HCT116 (cell line): ENCODE results near the gene ODF2L. TPM values are rescaled to one million over a fixed set of nuclear protein-coding genes. Genes with fewer than 3 reads are reported as not detected.

Experiments used
- ATAC-seq: fragments of 200-7000 bp; cut with Tn5 transposase; 2 replicates; pipeline ENCODE4 v1.9.1; 2020; ENCODE audit warnings: mild to moderate bottlenecking, moderate library complexity
- BruUV-seq: library from RNA; stranded (reverse); fragments of 400-500 nt; replicated peaks from 2 replicates; lab custom pipeline; 2021; lab: Mats Ljungman, UMichigan
- CTCF ChIA-PET: fragments of 300-600 bp; sonication (Branson Sonifier 250); formaldehyde crosslinking; loops from one replicate; lab custom pipeline; 2021; ENCODE audit warnings: antibody characterized with exemption; lab: Charles Lee
- POLR2A ChIA-PET: fragments of 300-600, 350-600 bp; sonication (Branson Sonifier 250); formaldehyde crosslinking; loops from one replicate; lab custom pipeline; 2021; ENCODE audit warnings: antibody characterized with exemption; lab: Charles Lee
- RAD21 ChIA-PET, 2 experiments: fragments of 300-600 bp; sonication (Branson Sonifier 250); formaldehyde crosslinking; loops; one replicate each; lab custom pipeline; 2023; ENCODE audit warnings: low total read pairs in 2 of 2; ENCODE audit not compliant: uncharacterized antibody in 2 of 2, unreplicated experiment in 2 of 2, low non-redundant PET in 1 of 2; lab: Charles Lee
- DNase-seq: peaks from one replicate; pipeline ENCODE4 v3.0.0-alpha.2; 2010; ENCODE audit warnings: low read depth, low spot score
- H2AFZ ChIP-seq: fragments of 200-600 bp; shearing (Covaris generic), sonication (generic); 2 replicates; pipeline ENCODE4 v1.6.1; 2017; ENCODE audit warnings: low read depth, mixed run types, mixed read lengths, antibody characterized with exemption, low read length; ENCODE audit not compliant: poor library complexity, severe bottlenecking
- H3K27ac ChIP-seq: 2 replicates; pipeline ENCODE4 v1.5.1; 2012; ENCODE audit warnings: low read depth, low read length
- H3K27me3 ChIP-seq: fragments of 200-600 bp; sonication (generic); 2 replicates; pipeline ENCODE4 v1.6.1; 2016; ENCODE audit warnings: mixed run types, low read length, mixed read lengths; ENCODE audit not compliant: insufficient read depth
- H3K36me3 ChIP-seq, 2 experiments: fragments of 200-500 bp in 1 of 2; fragments of 200-600 bp in 1 of 2; sonication (Bioruptor generic) in 1 of 2; sonication (generic) in 1 of 2; 2 replicates each; pipeline versions ENCODE4 v1.5.1 to v1.6.1; 2014 to 2016; ENCODE audit warnings: low read length in 2 of 2, inconsistent platforms in 1 of 2, mixed read lengths in 1 of 2, mixed run types in 1 of 2; ENCODE audit not compliant: insufficient read depth in 2 of 2, control insufficient read depth in 1 of 2
- H3K4me1 ChIP-seq, 2 experiments: fragments of 200-600 bp in 1 of 2; sonication (generic) in 1 of 2; 2 replicates each; pipeline versions ENCODE4 v1.5.1 to v1.6.1; 2012 to 2017; ENCODE audit warnings: low read length in 2 of 2, inconsistent platforms in 1 of 2, mild to moderate bottlenecking in 1 of 2, mixed read lengths in 1 of 2, mixed run types in 1 of 2, moderate library complexity in 1 of 2; ENCODE audit not compliant: insufficient read depth in 2 of 2, control insufficient read depth in 1 of 2
- H3K4me2 ChIP-seq: fragments of 200-600 bp; sonication (generic); 2 replicates; pipeline ENCODE4 v1.6.1; 2017; ENCODE audit warnings: mixed run types, low read length, mixed read lengths
- H3K4me3 ChIP-seq, 2 experiments: fragments of 200-600 bp in 1 of 2; sonication (generic) in 1 of 2; replicated peaks in 1 of 2; 2 replicates each; pipeline ENCODE4 v1.5.1; 2011 to 2016; ENCODE audit warnings: low read length in 2 of 2, control low read depth in 1 of 2, low read depth in 1 of 2, mild to moderate bottlenecking in 1 of 2, mixed read lengths in 1 of 2, mixed run types in 1 of 2
- H3K79me2 ChIP-seq: fragments of 200-600 bp; sonication (generic); 2 replicates; pipeline ENCODE4 v1.6.1; 2017; ENCODE audit warnings: mild to moderate bottlenecking, mixed run types, low read length, moderate library complexity, mixed read lengths; ENCODE audit not compliant: insufficient read depth
- H3K9ac ChIP-seq: fragments of 200-600 bp; sonication (generic); 2 replicates; pipeline ENCODE4 v1.6.1; 2016; ENCODE audit warnings: low read length, mixed read lengths
- H3K9me2 ChIP-seq: fragments of 200-600 bp; sonication (generic), shearing (Covaris generic); 2 replicates; pipeline ENCODE4 v1.6.1; 2017; ENCODE audit warnings: mixed run types, mild to moderate bottlenecking, moderate library complexity; ENCODE audit not compliant: insufficient read depth
- H3K9me3 ChIP-seq, 2 experiments: fragments of 200-500 bp in 1 of 2; fragments of 200-600 bp in 1 of 2; sonication (Bioruptor generic) in 1 of 2; sonication (generic) in 1 of 2; 2 replicates each; pipeline ENCODE4 v1.6.1; 2014 to 2017; ENCODE audit warnings: low read length in 2 of 2, mixed read lengths in 2 of 2, inconsistent platforms in 1 of 2, low read depth in 1 of 2, mild to moderate bottlenecking in 1 of 2, mixed run types in 1 of 2, moderate library complexity in 1 of 2; ENCODE audit not compliant: control insufficient read depth in 1 of 2, insufficient read depth in 1 of 2
- H4K20me1 ChIP-seq: fragments of 200-600 bp; sonication (generic), shearing (Covaris generic); 2 replicates; pipeline ENCODE4 v1.6.1; 2017; ENCODE audit warnings: mixed run types, mild to moderate bottlenecking, moderate library complexity; ENCODE audit not compliant: insufficient read depth
- ATF3 ChIP-seq: IDR thresholded peaks from 2 replicates; pipeline ENCODE4 v1.6.1; 2012
- CEBPB ChIP-seq: IDR thresholded peaks from 2 replicates; pipeline ENCODE4 v1.6.1; 2012; ENCODE audit warnings: low read depth
- ELF1 ChIP-seq: IDR thresholded peaks from 2 replicates; pipeline ENCODE4 v1.6.1; 2012; ENCODE audit warnings: low read depth, borderline replicate concordance
- JUND ChIP-seq: IDR thresholded peaks from 2 replicates; pipeline ENCODE4 v1.6.1; 2012
- MAX ChIP-seq: IDR thresholded peaks from 2 replicates; pipeline ENCODE4 v1.6.1; 2012
- POLR2A ChIP-seq: IDR thresholded peaks from 2 replicates; pipeline ENCODE4 v1.7.0; 2011; ENCODE audit warnings: borderline replicate concordance; ENCODE audit not compliant: insufficient read depth, insufficient read length; ENCODE audit errors: extremely low read depth
- RAD21 ChIP-seq: IDR thresholded peaks from 2 replicates; pipeline ENCODE4 v1.6.1; 2012; ENCODE audit warnings: low read depth, mild to moderate bottlenecking
- SIN3A ChIP-seq: IDR thresholded peaks from 2 replicates; pipeline ENCODE4 v1.6.1; 2012; ENCODE audit warnings: low read depth
- TCF7L2 ChIP-seq: IDR thresholded peaks from 2 replicates; pipeline ENCODE4 v1.7.0; 2011; ENCODE audit warnings: borderline replicate concordance, inconsistent platforms; ENCODE audit not compliant: insufficient read depth, insufficient read length; ENCODE audit errors: extremely low read depth
- YY1 ChIP-seq: IDR thresholded peaks from 2 replicates; pipeline ENCODE4 v1.6.1; 2011; ENCODE audit warnings: low read length, low read depth, moderate library complexity, mild to moderate bottlenecking; ENCODE audit not compliant: insufficient replicate concordance; ENCODE audit errors: extremely low read depth
- ZNF274 ChIP-seq: fragments of 200-500 bp; sonication (Bioruptor generic); IDR thresholded peaks from 2 replicates; pipeline ENCODE4 v1.6.1; 2014; ENCODE audit warnings: mild to moderate bottlenecking, low read depth, low read length, inconsistent platforms
- intact Hi-C: fragments of 100-400 bp; cut with micrococcal nuclease; formaldehyde crosslinking; loops from 2 replicates; pipeline ENCODE4 v1.10.0; 2022
- total RNA-seq: library from RNA; stranded (reverse); gene quantifications from one replicate; pipeline ENCODE4 v1.2.1, GENCODE V29; 2021; ENCODE audit not compliant: unreplicated experiment
- TF ChIP-seq, protein P1 (sequence below): IDR thresholded peaks from 2 replicates; pipeline ENCODE4 v1.6.1; 2011; ENCODE audit warnings: mild to moderate bottlenecking, low read length, moderate library complexity; ENCODE audit not compliant: insufficient replicate concordance; ENCODE audit errors: extremely low read depth
- TF ChIP-seq, protein P2 (sequence below): IDR thresholded peaks from 2 replicates; pipeline ENCODE4 v1.6.1; 2012; ENCODE audit warnings: low read depth

Gene ODF2L
- total RNA-seq, 1 experiment from 2014 or later: 33.7 TPM

DNA sequence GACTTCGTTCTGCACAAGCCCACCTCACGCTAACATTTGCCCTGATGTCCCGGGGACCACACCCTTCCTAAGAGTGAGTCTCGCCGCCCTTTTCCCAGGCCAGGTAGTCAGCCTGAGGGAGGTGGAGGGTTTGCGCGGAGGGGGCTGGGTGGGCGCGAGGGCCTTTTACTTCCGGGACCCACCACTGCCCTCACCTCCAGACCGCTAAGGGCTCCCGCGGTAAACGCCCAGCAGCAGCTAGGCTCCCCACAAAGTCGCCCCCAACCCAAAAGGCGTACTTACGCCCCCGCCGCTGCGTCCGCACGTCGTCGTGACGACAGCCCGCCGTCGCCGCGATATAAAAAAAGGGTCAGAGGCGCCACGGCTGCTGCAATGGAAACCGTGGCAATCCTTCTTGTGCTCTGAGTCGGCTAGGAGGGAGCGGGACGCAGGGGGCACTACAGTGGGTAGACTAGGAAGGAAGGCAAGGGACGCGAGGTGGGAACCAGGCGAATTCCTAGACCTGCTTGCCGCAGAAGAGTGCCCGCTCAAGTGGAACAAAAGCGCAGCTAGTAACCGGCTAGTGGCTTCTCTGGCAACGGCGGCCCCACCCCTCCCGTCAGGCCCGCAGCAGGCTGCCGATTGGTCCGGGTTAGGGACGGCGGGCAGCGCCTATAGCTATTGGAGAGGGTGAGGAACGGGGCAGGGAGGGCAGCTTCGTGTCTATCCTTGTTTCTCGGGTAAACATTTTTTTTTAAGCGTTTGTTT is at the start of gene ODF2L (continued):
- no peak for TF ChIP-seq ATF3
- TF ChIP-seq RAD21: no peak
- peak; percentile 81 for TF ChIP-seq POLR2A
- TF ChIP-seq, protein P1, sequence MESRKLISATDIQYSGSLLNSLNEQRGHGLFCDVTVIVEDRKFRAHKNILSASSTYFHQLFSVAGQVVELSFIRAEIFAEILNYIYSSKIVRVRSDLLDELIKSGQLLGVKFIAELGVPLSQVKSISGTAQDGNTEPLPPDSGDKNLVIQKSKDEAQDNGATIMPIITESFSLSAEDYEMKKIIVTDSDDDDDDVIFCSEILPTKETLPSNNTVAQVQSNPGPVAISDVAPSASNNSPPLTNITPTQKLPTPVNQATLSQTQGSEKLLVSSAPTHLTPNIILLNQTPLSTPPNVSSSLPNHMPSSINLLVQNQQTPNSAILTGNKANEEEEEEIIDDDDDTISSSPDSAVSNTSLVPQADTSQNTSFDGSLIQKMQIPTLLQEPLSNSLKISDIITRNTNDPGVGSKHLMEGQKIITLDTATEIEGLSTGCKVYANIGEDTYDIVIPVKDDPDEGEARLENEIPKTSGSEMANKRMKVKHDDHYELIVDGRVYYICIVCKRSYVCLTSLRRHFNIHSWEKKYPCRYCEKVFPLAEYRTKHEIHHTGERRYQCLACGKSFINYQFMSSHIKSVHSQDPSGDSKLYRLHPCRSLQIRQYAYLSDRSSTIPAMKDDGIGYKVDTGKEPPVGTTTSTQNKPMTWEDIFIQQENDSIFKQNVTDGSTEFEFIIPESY: peak; percentile 6
- no peak for TF ChIP-seq ELF1

DNA sequence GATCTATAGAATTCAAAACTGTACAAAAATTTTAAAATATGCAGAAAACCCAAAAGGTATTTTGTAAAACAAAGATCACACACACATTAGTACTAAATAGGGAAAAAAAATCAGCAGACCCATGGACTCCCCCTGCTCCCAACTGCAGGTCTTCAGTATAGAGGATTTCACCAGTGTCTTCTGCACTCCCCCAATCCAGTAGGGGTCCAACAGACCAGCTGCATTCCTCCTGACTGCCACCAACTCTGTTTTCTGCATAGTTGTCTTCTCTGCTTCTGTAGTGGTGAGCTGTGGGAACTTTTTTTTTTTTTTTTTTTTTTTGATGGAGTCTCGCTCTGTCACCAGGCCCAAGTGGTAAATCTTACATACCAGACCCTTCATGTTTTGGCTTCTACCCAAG is 49.8 kb upstream of the ODF2L start:
- H3K36me3 ChIP-seq: no peaks in the 10 kb centered on the region
- CTCF ChIA-PET: no interaction called here
- POLR2A ChIA-PET: no interaction called here
- DNase-seq: no peak
- no peak overlapping the region for H3K27ac ChIP-seq
- no peaks in the 10 kb centered on the region for H3K79me2 ChIP-seq
- intact Hi-C loops: no loop called here
- no peaks in the 10 kb centered on the region for H3K4me1 ChIP-seq
- TF ChIP-seq CEBPB (no peak), ZNF274 (no peak), YY1 (no peak), RAD21 (no peak), JUND (no peak), SIN3A (no peak), MAX (no peak), TCF7L2 (no peak)
- TF ChIP-seq, protein P2, sequence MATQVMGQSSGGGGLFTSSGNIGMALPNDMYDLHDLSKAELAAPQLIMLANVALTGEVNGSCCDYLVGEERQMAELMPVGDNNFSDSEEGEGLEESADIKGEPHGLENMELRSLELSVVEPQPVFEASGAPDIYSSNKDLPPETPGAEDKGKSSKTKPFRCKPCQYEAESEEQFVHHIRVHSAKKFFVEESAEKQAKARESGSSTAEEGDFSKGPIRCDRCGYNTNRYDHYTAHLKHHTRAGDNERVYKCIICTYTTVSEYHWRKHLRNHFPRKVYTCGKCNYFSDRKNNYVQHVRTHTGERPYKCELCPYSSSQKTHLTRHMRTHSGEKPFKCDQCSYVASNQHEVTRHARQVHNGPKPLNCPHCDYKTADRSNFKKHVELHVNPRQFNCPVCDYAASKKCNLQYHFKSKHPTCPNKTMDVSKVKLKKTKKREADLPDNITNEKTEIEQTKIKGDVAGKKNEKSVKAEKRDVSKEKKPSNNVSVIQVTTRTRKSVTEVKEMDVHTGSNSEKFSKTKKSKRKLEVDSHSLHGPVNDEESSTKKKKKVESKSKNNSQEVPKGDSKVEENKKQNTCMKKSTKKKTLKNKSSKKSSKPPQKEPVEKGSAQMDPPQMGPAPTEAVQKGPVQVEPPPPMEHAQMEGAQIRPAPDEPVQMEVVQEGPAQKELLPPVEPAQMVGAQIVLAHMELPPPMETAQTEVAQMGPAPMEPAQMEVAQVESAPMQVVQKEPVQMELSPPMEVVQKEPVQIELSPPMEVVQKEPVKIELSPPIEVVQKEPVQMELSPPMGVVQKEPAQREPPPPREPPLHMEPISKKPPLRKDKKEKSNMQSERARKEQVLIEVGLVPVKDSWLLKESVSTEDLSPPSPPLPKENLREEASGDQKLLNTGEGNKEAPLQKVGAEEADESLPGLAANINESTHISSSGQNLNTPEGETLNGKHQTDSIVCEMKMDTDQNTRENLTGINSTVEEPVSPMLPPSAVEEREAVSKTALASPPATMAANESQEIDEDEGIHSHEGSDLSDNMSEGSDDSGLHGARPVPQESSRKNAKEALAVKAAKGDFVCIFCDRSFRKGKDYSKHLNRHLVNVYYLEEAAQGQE: no peak
- H4K20me1 ChIP-seq: no peaks in the 10 kb centered on the region
- no peaks in the 10 kb centered on the region for H3K27me3 ChIP-seq
- no peak for ATAC-seq
- no peak overlapping the region for H3K9ac ChIP-seq
- no peak overlapping the region for H2AFZ ChIP-seq
- H3K4me2 ChIP-seq: no peak overlapping the region
- H3K4me3 ChIP-seq: no peak overlapping the region
- no TSS peak for BruUV-seq
- no peaks in the 10 kb centered on the region for H3K9me3 ChIP-seq
- H3K9me2 ChIP-seq: no peaks in the 10 kb centered on the region
- RAD21 ChIA-PET: no interaction called here
